NCI-H146 (cell line): ENCODE results near the gene TRIP11.

Source experiments
- DNase-seq: peaks from one replicate; lab custom pipeline; 2025; lab: John Stamatoyannopoulos, UW

Gene TRIP11

DNA sequence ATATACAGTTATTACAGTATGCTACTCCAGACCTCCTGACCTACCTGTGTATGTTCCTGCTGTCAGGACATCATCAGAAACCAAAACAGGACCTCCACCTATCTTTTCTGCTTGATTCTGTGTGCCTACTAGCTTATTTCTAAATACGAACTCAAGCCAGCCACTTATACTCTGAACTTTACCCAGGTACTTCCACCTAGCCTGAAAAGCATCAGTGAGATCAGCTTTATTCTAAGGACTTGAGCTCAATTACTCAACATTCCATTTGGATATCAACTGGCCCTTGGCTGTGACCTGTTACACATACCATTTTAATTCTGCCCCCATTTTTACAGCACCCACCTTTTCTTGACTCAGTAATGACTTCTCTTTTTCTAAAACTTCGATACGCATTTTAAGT is 29.2 kb downstream of the TRIP11 start:
- DNase-seq: no peak

DNA sequence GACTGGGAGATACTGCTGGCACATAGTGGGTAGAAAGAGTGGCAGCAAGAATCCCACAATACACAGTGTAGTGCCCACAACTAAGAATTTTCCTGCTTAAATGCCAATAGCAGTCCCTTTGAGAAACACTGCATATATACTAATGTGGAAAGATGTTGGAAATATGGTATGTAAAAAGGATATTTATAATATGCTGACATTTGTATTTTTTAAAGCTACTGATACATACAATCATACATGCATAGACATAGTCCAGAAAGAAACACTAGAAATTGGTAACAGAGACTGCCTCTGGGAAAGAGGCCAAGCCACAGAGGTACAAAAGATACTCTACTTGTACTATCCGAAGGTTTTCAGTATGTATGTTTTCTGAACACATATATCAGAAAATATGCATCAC is 30.3 kb downstream of the TRIP11 start:
- DNase-seq: no peak

DNA sequence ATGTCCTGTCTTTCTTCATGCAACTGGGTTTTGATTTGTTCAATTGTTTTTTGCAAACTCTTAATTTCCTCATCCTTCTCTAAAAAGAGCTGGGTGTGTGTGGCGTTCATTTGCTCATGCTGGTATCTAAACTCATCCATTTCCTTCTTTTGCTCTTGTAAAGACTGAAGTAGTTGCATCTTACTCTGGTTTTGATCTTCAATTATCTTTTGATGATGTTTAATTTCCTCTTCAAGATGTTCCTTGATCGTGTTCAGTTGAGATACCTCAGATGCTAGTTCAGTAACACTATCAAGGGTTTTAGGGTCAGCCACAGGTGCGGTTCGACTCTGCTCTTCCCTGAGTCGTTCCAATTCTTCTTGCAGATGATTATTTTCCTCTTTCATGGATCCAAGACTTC is 34.8 kb downstream of the TRIP11 start:
- no peak for DNase-seq

DNA sequence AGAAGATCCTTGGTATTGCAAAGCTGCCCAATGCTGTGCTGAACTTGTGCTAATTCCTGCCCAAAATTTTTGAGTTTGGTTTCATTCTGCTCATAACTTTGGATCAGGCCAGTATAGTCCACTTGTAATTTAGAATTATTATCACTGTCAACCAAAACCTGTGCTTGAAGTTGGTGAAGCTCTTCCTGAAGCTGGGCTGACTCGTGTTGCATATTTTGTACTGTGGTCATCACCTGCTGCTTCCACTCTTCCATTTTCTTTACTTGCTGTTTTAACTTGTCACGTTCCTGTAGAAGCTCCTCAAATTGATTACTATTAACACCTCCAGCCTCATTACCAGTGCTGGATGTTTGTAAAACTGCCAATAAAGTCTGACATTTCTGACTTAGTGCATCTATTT is 35.8 kb downstream of the TRIP11 start:
- no peak for DNase-seq

DNA sequence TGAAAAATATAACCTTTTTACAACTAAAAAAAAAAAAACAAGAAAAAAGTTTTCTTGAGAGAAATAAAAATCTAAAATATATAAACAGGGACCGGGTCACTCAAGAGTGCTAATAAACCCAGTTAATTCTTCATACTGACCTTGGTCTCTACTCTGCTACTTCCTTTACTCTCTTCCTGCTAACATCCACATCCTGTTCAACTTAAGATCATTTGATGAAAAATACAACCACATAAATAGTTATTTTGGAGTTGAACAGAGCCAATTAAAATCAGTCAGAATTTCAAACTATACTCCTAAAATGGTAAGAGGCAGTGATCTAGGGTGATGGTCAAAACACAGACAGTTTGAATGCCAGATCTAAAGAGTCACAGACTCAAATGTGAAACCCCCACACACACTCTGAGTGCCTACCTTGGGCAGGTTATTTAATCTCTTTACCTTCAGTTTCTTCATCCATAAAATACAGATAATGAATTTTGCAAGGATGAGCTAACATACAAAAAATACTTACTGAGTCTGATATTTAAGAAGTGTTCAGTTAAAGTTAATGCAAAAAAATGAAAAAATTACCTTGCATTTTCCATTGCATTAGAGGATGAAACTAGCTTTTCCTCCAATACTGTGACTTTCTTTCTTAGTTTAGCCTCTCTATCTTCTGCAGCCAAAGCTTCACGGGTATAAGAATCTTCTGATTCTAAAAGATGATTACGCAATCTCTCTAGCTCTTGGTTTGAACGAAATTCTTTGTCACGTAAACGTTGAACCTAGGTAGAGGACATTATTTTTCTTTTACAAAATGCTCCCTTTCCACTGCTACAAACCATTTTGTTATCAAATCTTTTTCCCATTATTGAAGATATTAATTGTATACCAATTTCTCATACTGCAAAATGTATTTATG is 40.9 kb downstream of the TRIP11 start:
- no peak for DNase-seq

DNA sequence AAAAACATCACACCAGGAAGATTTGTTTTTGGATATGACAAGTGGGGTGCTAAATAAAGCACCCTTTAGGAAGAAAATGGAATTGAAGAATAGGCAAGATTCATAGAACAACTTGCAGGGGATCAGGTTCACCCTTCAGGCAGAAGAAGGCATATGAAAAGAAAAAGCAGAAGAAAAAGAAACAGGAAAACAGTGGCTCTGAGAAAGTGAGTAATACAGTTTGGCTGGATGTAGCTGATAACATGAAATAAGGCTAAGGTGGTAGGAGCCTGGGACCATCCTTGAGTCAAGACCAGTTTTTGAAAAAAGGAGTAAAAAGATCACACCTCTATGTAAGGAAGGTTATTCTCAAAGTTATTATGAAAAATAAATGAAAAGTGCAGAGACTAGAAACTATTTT is 42.4 kb downstream of the TRIP11 start:
- no peak for DNase-seq

DNA sequence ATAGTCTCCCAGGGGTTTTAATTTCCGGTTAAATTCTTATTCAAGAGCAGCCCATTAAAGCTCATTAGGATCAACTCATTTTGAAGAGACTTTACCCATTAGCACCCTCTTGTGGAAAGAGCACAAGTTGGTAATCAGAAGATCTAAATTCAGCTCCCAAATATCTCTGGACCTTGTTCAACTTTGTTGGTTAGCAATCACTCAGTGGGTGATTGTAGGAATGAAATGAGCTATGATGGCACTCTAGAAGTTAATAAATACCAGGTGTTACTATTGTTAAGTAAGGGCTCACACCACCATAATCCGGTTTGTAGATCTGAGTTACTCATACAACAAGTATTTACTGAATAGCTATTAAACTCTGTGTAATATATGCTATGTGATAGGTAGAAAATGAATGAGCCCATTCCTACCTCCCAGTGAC is 42.9 kb downstream of the TRIP11 start:
- DNase-seq: peak; percentile 22

DNA sequence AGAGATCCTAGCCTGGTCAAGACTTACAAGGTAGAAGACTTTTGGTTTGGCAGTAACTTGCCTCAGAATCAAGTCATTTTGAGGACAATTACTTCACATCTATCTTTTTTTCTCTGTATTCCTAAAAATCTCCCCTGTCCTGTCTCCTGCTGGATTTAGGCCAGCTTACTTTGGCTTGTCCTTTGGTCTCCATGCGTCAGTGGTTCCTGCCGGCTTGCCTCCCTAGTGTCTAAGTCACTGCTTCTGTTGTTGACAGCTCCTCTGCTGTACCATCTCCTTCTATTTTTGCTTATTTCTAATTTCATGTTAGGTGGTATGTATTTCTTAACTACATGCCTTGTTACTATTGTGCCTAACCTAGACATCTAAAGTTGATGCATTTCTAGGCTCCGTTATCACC is 52.7 kb downstream of the TRIP11 start:
- no peak for DNase-seq

DNA sequence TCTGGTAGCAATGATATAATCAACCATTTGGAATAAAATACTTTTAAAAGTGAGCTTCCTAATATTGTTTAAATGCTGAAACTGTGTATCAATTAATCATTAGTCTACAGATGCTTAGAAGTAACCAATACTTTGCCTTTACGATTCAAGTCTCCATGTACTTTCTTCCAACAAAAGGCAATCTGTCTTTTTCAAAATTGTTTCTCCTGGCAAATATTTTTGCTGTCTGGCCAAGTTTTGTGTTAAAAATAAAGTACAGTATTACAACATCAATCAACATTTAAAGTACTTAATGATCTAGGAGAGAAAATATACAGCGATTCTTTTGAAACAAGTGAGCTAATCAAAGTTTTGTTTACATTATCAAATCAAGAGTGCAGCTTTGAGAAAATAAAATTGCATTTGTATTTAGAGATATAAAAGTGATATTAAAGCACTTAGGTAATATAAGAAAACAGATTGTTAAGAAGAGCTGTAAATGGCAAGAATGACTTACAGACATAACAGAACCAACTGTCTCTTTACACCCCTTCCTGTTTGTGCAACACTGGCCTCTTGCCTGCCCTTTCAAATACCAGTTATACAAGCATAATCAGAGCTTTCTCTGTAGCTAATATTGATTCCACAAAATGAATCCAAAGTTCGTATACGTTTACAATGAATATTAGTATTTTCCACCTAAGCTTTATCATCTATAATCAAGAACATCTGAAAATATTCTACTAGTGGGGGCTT is 54.2 kb downstream of the TRIP11 start:
- DNase-seq: no peak

DNA sequence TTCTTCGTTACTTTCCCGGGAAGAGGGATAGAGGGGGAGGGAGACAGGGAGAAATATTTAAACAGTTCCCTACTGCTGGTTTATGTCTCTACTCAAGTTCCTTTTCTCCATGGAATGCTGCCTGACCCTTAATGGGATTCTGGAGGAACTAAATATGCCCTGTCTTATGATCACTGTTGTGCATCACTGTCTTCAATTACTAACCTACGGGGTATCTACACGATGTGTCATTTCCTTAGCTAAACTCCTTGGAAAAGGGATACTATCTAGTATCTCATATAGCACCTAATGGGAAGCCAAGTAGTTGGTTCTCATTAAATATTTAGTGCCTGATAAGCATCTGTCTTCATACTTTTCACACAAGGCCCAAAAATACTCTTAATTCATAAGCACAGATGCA is 54.9 kb downstream of the TRIP11 start:
- DNase-seq: no peak

DNA sequence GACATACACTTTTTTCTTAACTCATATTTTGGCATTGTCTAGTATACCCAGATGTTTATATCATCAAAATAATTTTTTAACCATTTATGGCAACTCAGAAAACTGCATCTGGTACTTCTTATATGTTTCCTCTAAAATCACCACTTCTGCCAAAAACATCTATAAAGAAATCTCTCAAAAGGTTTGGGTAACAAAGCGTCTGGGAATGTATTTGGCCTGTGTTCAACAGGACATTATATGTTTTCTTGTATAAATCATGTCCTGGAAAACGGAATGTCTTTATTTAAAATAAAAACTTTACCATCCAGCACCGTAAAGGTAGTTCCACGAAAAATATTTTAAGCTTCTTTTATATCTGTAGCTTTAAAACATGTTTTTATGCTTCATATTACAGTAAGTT is 56.3 kb downstream of the TRIP11 start:
- no peak for DNase-seq

DNA sequence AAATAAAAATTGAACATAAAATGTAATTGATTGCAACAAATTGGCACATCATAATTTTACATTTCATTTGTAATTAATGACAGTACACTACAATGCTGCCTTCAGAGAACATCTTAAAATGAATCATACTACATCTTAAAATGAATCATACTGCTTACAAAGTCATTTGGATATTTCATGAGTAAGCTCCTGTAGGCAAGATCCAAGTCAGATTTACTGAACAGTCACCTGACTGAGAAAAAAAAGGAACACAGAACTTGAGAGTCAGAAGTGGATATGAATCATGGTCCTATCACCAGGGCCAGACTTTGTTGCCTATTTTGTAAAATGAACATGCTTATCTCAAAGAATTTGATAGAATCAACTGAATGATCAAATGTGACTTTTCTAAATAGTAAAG is 59.7 kb downstream of the TRIP11 start:
- DNase-seq: no peak

DNA sequence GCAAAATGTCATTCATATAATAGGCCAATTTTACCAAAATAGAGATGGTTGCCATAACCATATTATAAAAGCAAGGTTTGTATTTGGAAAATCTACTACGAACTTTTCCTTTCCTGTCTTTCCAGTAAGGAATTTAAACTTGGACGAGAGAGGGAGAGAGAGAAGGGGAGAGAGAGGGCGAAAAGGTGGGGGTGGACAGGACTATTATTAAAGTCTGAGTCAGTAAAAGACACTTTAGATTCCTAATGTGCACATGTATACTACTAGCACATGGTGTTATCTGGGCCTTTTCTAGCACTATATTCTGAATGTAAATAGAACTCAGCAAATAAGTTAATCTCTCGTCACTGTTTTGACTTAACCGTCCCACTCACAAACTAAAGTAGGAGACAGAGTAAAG is 62.0 kb downstream of the TRIP11 start:
- no peak for DNase-seq

DNA sequence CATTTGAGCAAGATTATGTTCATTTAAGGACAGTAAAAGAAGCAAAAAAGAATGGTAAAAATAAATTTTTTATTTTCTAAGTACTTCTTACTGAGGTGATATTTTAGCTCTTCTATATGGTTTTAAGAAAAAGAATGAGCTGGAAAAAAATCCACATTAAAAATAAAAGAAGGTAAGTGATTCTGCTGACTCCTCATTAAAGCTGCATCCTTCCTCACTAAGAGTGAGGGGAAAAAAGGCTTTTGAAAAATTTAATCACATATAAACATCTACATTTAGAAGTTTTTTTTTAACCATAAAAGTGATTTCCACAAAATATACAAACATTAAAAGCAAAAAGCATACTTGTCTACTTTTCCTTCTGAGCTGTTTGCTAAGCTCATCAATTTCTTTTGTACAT is 64.1 kb downstream of the TRIP11 start:
- no peak for DNase-seq

DNA sequence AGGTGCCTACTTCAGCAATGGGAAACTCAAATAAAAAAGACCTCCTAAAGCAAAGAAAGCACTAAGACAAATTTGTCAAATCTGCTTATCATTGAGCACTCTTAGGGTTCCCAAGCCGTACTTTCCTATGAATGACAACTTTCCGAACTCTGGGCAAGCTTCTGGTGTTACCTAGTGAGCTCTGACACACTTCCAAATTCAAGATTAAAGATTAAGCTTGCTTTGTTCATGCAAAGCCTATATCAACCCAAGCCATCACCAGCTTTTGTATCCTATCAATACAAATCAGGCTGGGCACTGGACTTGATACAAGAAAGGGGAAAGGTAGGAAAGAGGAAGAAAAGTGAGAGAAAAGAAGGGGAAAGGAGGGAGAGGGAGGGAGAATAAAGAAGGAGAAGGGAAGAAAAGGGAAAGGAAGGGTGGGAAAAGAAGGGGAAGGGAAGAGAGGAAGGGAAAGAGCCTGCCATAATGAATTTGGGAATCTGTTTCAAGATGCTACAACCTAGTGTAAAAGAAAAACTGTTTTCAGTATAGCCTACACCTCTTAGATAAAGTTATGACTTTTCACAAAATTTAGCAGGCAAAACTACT is 68.6 kb downstream of the TRIP11 start:
- DNase-seq: no peak

DNA sequence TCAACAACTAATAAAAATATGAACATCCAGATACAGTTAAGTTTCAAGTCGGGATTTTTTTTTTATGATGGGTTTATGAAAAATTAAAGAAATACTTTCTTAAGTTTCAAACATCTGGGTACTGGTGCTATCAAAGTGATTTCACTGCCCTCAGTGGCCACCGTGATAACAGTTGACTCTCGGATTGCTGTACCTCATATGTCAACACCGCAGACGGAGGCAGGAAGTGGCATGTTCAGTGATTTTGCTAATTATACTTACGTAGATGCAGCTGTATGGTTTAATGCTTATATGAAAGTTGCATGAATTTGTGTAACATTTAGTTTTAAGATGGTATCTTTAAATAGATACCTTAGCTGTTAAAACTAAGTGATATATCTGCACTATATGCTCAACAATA is 71.6 kb downstream of the TRIP11 start:
- no peak for DNase-seq

DNA sequence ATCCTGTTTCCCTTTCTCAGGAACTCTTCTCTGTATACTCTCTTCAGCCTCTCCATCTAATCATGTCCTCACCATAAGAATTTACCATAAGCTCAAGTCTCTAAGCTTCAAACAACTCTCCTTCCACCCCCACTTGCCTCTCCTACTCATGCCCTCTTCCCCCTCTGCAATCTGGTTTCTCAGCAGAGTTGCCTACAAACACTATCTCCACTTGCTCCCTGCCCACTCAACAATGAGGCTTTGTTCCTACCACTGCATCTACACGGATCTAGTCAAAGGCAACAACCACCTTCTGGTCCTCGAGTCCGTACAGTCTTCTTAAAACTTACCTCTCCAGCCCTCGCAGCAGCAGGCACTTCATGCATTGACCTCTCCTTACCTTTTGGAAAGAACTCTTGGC is 75.1 kb downstream of the TRIP11 start:
- DNase-seq: no peak

DNA sequence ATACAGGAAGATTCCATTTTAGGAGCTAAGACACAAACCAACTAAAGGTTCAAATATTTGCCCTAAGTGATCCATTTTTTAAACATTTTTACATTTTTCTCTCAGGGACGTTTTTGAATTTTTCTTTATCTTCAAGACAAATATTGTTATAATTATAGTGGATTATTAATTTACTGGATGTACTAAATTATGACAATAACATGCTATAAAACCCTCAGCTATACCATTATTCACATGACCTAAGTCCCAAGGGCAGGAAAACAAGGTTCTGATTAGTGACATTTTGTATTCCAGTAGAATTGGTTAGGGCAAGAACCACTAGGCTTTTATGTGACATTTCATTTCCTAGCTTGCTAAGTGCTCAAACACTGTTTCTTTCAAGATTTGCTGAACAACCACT is 75.8 kb downstream of the TRIP11 start:
- DNase-seq: no peak

DNA sequence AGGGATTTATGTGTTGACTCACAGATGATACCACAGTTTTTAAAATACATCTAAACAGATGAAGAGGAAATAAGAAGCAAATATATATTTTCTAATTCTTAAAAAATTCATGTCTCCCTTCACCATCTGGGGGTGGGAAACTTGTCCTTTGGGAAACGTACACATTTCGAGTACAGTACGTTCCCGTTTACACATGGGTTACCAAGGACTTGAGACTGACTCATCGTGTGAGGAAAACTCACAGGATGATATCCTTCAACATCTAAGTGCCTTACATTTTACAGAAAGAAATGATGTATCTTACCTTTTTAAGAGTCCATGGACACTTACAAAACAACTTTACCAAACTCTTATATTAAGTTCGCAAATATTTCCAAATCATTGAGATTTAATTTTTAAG is 76.4 kb downstream of the TRIP11 start:
- no peak for DNase-seq

DNA sequence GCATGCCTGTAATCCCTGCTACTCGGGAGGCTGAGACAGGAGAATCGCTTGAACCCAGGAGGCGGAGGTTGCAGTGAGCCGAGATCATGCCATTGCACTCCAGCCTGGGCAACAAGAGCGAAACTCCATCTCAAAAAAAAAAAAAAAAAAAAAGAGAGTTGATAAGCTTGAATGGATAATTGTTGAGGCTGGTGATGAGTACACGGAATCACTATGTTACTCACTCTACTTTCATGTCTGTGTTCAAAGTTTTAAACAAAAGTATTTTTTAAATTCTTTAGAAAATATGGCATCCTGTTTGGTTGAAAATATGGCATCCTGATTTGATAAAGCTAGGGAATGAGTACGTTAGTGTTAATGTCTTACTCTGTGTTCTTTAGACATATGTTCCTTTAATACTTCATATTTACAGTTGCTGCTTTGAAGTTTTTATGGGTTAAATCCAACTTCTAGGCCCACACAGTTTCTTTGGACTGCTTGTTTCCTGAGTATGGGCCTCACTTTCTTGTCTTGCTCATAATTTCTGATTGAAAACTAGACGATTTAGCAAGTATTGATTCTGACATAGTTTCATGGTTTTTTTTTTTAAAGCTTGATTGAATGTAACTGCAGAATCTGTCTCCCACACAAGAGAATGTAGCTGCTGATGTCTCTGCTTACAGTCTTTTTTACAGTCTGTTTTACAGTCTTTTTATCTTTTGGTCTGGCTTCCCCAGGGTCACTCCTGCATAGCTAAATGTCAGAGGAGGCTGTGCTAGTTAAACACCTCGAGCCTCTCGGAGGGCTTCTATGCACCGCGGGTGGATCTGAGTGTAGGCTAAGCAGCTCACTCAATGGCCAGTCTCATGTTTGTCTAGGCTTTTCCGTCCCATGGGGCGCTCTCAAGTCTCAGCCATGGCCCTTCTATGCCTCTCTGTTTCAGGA is 78.3 kb downstream of the TRIP11 start:
- DNase-seq: no peak

DNA sequence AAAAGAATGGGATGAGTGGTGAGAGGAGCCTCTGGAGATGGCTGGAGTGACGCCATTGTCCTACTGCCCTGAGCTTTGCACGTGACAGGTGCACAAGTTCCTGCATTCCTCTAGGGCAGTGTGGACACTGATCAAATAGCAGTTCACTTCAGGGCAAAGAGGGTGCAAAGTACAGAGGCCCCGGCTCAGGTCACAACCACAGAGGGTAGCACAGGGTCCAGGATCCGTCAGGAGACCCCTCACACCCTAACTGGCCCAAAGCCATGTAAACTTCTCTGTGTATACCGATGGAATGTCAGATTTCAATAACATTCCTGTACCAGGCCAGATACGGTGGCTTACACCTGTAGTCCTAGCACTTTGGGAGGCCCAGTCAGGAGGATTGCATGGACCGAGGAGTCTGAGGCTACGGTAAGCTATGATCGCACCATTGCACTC is 82.0 kb downstream of the TRIP11 start:
- no peak for DNase-seq

DNA sequence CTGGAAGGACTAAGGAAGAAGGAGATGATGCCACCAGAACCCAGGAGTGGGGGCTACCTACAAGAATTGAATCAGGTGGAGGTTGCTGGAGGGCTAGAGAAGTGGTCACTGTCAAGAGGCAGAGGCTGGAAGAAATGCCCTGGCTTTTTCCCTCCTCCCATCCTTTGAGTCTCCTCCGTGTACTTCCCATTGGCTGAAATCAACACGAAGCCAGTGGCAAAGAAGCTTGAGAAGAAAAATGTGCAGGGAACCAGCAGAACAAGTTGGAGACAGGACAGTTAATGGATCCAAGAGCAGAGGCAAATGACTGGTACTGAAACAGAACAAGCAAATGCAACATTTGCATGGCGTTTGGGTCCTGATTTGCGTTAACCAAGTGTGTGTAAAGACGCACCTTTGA is 83.2 kb downstream of the TRIP11 start:
- DNase-seq: no peak
